Breast epithelium (tissue), 4 donors: ENCODE data around the gene SLC9A2. TPM values are rescaled to one million over a fixed set of nuclear protein-coding genes. Genes with fewer than 3 reads are reported as not detected.
A peak's percentile ranks its signal among the peaks of the same experiment; 100 is the strongest.

Experiments
- DNase-seq, 2 donors: peaks; one replicate each; pipeline ENCODE4 v3.0.0-alpha.2; 2019; ENCODE audit warnings: low spot score in 2 of 2
- H3K27ac ChIP-seq, 2 donors: fragments of 200-600 bp; sonication (generic) in 1 of 2; one replicate each; pipeline ENCODE4 v1.5.1; 2016 to 2019; ENCODE audit warnings: mild to moderate bottlenecking in 1 of 2
- H3K27me3 ChIP-seq, 2 donors: fragments of 200-600 bp; sonication (generic) in 1 of 2; one replicate each; pipeline versions ENCODE4 v1.5.1 to v1.6.0; 2017 to 2019; ENCODE audit warnings: control low read depth in 1 of 2, mild to moderate bottlenecking in 1 of 2
- H3K36me3 ChIP-seq: fragments of 200-600 bp; one replicate; pipeline ENCODE4 v1.5.1; 2019
- H3K4me1 ChIP-seq, 2 donors: fragments of 200-600 bp; sonication (generic); one replicate each; pipeline ENCODE4 v1.5.1; 2016 to 2019; ENCODE audit warnings: control low read depth in 1 of 2
- H3K4me3 ChIP-seq, 3 donors: fragments of 200-600 bp; sonication (generic); 1 replicate in 2 of 3; 2 replicates in 1 of 3; pipeline ENCODE4 v1.5.1; 2016 to 2019; ENCODE audit warnings: mild to moderate bottlenecking in 3 of 3, moderate library complexity in 2 of 3
- H3K9me3 ChIP-seq, 2 donors: fragments of 200-600 bp; sonication (generic) in 1 of 2; one replicate each; pipeline ENCODE4 v1.5.1; 2016 to 2019; ENCODE audit warnings: control low read depth in 1 of 2
- POLR2A ChIP-seq: fragments of 450-650 bp; IDR thresholded peaks from one replicate; pipeline ENCODE4 v1.6.1; 2016; ENCODE audit warnings: antibody characterized with exemption, mild to moderate bottlenecking, moderate library complexity
- POLR2AphosphoS5 ChIP-seq, 3 donors: sonication (generic); formaldehyde crosslinking; IDR thresholded peaks; one replicate each; pipeline ENCODE4 v1.6.1; 2017; ENCODE audit warnings: antibody characterized with exemption in 3 of 3
- intact Hi-C: fragments of 100-400 bp; cut with DNase I; formaldehyde crosslinking; loops from one replicate; pipeline ENCODE4 v1.15.1; 2023; ENCODE audit warnings: low total_unique reads
- total RNA-seq, 3 donors: library from RNA; depleted of rRNA; stranded (reverse); fragments of >200 nt; gene quantifications; one replicate each; pipeline ENCODE4 v1.1.0, GENCODE V29; 2016
- TF ChIP-seq, protein P1 (sequence below), 3 donors: fragments of 450-650 bp; IDR thresholded peaks; one replicate each; pipeline ENCODE4 v1.5.1; 2016 to 2017; ENCODE audit warnings: antibody characterized with exemption in 3 of 3, mild to moderate bottlenecking in 3 of 3, moderate library complexity in 3 of 3

Gene SLC9A2
- total RNA-seq, 3 donors from 2014 or later = 0.16 to 0.98 (median 0.73) TPM

DNA sequence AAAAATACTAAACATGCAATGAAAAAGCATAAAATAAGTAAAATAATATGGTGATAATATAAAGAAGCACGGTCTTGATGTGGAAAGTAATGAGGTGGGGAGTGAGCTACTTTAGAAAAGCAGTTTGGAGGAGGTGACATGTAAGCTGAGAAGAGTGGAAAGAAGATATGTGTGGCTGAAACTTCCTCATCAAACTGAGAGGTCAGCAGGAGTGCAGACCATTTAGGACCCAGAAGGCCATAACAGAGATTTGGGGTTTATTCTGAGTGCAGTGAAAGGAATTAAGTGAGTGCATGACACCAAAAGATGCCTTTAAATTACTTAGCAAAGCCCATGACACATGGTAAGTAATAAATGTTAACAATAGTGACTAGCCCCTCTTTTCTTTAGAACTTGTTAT, 118.1 kb downstream of the SLC9A2 start:
- intact Hi-C loops = no loop called here
- Histone ChIP-seq H3K27me3 (no peaks in the 10 kb centered on the region), H3K36me3 (no peaks in the 10 kb centered on the region), H3K4me3 (peak overlapping the region in 2 of 3 donors; percentile 90 to 94), H3K9me3 (no peaks in the 10 kb centered on the region), H3K4me1 (no peaks in the 10 kb centered on the region), H3K27ac (no peak overlapping the region)
- TF ChIP-seq, protein P1, sequence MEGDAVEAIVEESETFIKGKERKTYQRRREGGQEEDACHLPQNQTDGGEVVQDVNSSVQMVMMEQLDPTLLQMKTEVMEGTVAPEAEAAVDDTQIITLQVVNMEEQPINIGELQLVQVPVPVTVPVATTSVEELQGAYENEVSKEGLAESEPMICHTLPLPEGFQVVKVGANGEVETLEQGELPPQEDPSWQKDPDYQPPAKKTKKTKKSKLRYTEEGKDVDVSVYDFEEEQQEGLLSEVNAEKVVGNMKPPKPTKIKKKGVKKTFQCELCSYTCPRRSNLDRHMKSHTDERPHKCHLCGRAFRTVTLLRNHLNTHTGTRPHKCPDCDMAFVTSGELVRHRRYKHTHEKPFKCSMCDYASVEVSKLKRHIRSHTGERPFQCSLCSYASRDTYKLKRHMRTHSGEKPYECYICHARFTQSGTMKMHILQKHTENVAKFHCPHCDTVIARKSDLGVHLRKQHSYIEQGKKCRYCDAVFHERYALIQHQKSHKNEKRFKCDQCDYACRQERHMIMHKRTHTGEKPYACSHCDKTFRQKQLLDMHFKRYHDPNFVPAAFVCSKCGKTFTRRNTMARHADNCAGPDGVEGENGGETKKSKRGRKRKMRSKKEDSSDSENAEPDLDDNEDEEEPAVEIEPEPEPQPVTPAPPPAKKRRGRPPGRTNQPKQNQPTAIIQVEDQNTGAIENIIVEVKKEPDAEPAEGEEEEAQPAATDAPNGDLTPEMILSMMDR (IDR thresholded peaks at IDR 0.05) = no peak
- TF ChIP-seq POLR2A (no peak), POLR2AphosphoS5 (IDR thresholded peaks at IDR 0.05) (no peak)
- no peak for DNase-seq

DNA sequence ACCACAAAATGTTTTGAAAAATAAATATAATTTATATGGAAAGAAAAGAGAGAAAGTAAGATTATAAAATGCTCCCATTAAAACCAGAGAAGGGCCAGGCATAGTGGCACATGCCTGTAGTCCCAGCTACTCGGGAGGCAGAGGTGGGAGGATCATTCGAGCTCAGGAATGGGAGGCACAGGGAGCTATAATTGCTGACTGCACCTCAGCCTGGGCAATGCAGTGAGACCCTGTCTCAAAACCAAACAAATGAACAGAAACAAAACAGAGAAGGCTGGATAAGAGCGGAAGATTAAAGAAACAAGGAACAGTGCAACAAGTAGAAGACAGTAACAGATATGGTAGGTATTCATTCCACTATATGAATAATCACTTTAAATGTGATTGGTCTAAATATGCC, 123.9 kb downstream of the SLC9A2 start:
- H3K36me3 ChIP-seq = no peaks in the 10 kb centered on the region
- intact Hi-C loops = no loop called here
- no peaks in the 10 kb centered on the region for H3K4me1 ChIP-seq
- no peaks in the 10 kb centered on the region for H3K27me3 ChIP-seq
- no peak overlapping the region for H3K4me3 ChIP-seq
- DNase-seq = no peak
- TF ChIP-seq POLR2A (no peak), POLR2AphosphoS5 (IDR thresholded peaks at IDR 0.05) (no peak)
- TF ChIP-seq, protein P1 (IDR thresholded peaks at IDR 0.05) = no peak
- H3K9me3 ChIP-seq = peaks cover 0 to 7% of the 10 kb centered on the region in 2 donors
- no peak overlapping the region for H3K27ac ChIP-seq

GRCh38 chr2:102748107-102748506, 128.8 kb downstream of the SLC9A2 start:
- H3K4me1 ChIP-seq = no peaks in the 10 kb centered on the region
- no peak overlapping the region for H3K4me3 ChIP-seq
- H3K36me3 ChIP-seq = no peaks in the 10 kb centered on the region
- peaks cover 0 to 7% of the 10 kb centered on the region in 2 donors for H3K9me3 ChIP-seq
- DNase-seq = no peak
- H3K27me3 ChIP-seq = no peaks in the 10 kb centered on the region
- TF ChIP-seq POLR2AphosphoS5 (IDR thresholded peaks at IDR 0.05) = no peak
- no peak for TF ChIP-seq POLR2A
- TF ChIP-seq, protein P1 (IDR thresholded peaks at IDR 0.05) = no peak
- no peak overlapping the region for H3K27ac ChIP-seq
- intact Hi-C loops = no loop called here

GRCh38 chr2:102749938-102750337, 130.6 kb downstream of the SLC9A2 start:
- Histone ChIP-seq H3K4me3 (no peak overlapping the region), H3K4me1 (no peaks in the 10 kb centered on the region), H3K9me3 (peaks cover 0 to 3% of the 10 kb centered on the region in 2 donors), H3K27me3 (no peaks in the 10 kb centered on the region), H3K27ac (no peak overlapping the region), H3K36me3 (no peaks in the 10 kb centered on the region)
- TF ChIP-seq POLR2A (no peak), POLR2AphosphoS5 (IDR thresholded peaks at IDR 0.05) (no peak)
- TF ChIP-seq, protein P1 (IDR thresholded peaks at IDR 0.05) = no peak
- no peak for DNase-seq
- intact Hi-C loops = no loop called here

GRCh38 chr2:102753563-102754159, 134.3 kb downstream of the SLC9A2 start:
- TF ChIP-seq POLR2A = no peak
- TF ChIP-seq, protein P1 (IDR thresholded peaks at IDR 0.05) = peak in 2 of 3 donors; percentile 46 to 47
- Histone ChIP-seq H3K27ac (no peak overlapping the region), H3K4me3 (no peak overlapping the region), H3K27me3 (no peaks in the 10 kb centered on the region), H3K4me1 (no peaks in the 10 kb centered on the region), H3K36me3 (no peaks in the 10 kb centered on the region), H3K9me3 (no peaks in the 10 kb centered on the region)
- no peak for DNase-seq
- intact Hi-C loops = no loop called here
